ENCODE measurements around the gene TMTC1. TPM values are rescaled to one million over a fixed set of nuclear protein-coding genes. Genes with fewer than 3 reads are reported as not detected.

The TMTC1 gene
- total RNA-seq, 1 donor from 2014 or later, result 16.1 TPM

DNA sequence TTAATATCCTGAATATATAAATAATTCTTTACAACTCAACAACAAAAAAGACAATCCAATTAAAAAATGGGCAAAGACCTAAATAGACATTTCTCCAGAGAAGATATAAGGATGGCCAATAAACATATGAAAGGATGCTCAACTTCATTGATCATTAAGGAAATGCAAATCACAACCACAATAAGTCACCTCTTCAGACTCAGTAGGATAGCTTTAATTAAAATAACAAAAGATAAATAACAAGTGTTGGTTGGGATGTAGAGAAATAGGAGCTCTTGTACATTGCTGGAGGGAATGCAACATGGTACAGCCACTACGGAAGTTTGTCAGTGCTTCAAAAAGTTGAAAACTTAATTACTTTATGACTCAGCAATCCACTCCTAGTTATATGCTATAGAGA lies 156.5 kb downstream of the TMTC1 start:
- Mint-ChIP-seq H3K27me3 (ENCODE audit: insufficient read depth, low read depth) (no peaks in the 10 kb centered on the region), H3K27ac (no peak overlapping the region), H3K4me1 (peaks cover 6% of the 10 kb centered on the region), H3K36me3 (peaks cover 31% of the 10 kb centered on the region), H3K9me3 (peaks cover 7% of the 10 kb centered on the region), H3K4me3 (no peak overlapping the region)
- no peak overlapping the region for H3K4me3 ChIP-seq
- no peaks in the 10 kb centered on the region for H3K27me3 ChIP-seq
- DNase-seq (ENCODE audit: low spot score), result no peak
- no peaks in the 10 kb centered on the region for H3K79me2 ChIP-seq (ENCODE audit: low read depth)
- H4K20me1 ChIP-seq (ENCODE audit: low read depth), result no peaks in the 10 kb centered on the region
- H3K4me2 ChIP-seq, result no peak overlapping the region
- no peaks in the 10 kb centered on the region for H3K36me3 ChIP-seq
- no peak overlapping the region for H3K27ac ChIP-seq
- no peak overlapping the region for H2AFZ ChIP-seq (replicated peaks)
- no peaks in the 10 kb centered on the region for H3F3A ChIP-seq (ENCODE audit: low read depth)
- H3K4me1 ChIP-seq, result no peaks in the 10 kb centered on the region
- no peaks in the 10 kb centered on the region for H3K9me3 ChIP-seq (ENCODE audit: low read depth)
- TF ChIP-seq, protein P1, sequence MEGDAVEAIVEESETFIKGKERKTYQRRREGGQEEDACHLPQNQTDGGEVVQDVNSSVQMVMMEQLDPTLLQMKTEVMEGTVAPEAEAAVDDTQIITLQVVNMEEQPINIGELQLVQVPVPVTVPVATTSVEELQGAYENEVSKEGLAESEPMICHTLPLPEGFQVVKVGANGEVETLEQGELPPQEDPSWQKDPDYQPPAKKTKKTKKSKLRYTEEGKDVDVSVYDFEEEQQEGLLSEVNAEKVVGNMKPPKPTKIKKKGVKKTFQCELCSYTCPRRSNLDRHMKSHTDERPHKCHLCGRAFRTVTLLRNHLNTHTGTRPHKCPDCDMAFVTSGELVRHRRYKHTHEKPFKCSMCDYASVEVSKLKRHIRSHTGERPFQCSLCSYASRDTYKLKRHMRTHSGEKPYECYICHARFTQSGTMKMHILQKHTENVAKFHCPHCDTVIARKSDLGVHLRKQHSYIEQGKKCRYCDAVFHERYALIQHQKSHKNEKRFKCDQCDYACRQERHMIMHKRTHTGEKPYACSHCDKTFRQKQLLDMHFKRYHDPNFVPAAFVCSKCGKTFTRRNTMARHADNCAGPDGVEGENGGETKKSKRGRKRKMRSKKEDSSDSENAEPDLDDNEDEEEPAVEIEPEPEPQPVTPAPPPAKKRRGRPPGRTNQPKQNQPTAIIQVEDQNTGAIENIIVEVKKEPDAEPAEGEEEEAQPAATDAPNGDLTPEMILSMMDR (IDR thresholded peaks at IDR 0.05), result no peak
- TF ChIP-seq EZH2phosphoT487 (IDR thresholded peaks at IDR 0.05) (no peak), EZH2 (IDR thresholded peaks at IDR 0.05) (no peak)
- H3K9ac ChIP-seq, result no peak overlapping the region

DNA sequence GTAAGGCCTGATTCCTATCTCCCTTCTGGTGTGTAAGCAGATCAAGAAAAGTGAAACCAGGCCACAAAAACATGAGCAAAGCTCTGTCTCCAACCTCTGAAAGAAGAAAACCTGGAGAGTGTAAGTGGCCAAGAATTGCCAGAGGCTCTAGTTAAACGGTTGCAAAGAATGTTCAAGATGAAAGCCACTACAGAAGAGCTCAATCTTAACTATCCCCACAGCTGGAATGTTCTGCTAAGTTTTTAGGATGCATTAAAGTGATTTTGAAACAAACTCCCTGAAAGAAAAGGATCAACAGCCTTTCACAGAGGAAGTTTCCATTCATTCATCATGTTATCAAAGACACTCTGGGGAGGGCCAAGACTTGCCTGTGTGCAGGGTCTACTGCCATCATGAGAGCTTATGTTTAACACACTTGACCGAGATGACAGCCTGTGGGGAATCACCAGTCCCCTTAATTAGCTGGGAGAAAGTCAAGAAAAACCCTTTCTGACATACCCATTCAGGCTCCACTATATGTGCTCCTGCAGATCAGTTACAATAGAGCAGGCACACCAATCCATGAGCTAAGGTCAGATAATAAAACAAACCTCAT lies 158.3 kb downstream of the TMTC1 start:
- Mint-ChIP-seq H3K4me1 (peaks cover 6% of the 10 kb centered on the region), H3K27ac (peak overlapping the region; percentile 2), H3K4me3 (no peak overlapping the region), H3K9me3 (peaks cover 7% of the 10 kb centered on the region), H3K27me3 (ENCODE audit: insufficient read depth, low read depth) (no peaks in the 10 kb centered on the region), H3K36me3 (peaks cover 27% of the 10 kb centered on the region)
- Histone ChIP-seq H3K79me2 (ENCODE audit: low read depth) (no peaks in the 10 kb centered on the region), H3K4me1 (no peaks in the 10 kb centered on the region), H3K9me3 (ENCODE audit: low read depth) (no peaks in the 10 kb centered on the region), H3K4me2 (no peak overlapping the region), H3K27ac (no peak overlapping the region), H3F3A (ENCODE audit: low read depth) (no peaks in the 10 kb centered on the region), H3K36me3 (no peaks in the 10 kb centered on the region), H3K27me3 (no peaks in the 10 kb centered on the region), H2AFZ (replicated peaks) (no peak overlapping the region), H4K20me1 (ENCODE audit: low read depth) (no peaks in the 10 kb centered on the region), H3K9ac (no peak overlapping the region), H3K4me3 (no peak overlapping the region)
- TF ChIP-seq, protein P1 (IDR thresholded peaks at IDR 0.05), result no peak
- TF ChIP-seq EZH2phosphoT487 (IDR thresholded peaks at IDR 0.05) (no peak), EZH2 (IDR thresholded peaks at IDR 0.05) (no peak)
- no peak for DNase-seq (ENCODE audit: low spot score)

DNA sequence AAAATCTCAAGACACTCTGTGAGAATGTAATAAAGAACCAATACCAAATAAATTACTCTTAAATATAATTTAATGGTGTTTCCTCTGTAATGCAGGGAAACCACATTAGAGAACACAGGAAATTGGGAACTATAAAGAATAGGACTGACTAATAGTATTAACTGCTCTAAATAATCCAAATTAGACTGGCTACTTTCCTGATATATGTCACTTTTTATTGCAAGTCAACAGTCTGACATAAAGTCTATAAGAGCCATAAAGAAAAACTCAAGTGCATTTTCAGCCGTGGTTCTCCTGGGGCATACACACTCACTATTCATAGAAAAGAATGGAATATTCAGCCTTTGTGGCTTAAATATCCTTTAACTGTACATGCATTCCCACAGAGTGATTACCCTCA lies 161.5 kb downstream of the TMTC1 start:
- H3K79me2 ChIP-seq (ENCODE audit: low read depth), result no peaks in the 10 kb centered on the region
- no peaks in the 10 kb centered on the region for H4K20me1 ChIP-seq (ENCODE audit: low read depth)
- peaks cover 8% of the 10 kb centered on the region for H3K36me3 Mint-ChIP-seq
- no peak overlapping the region for H3K4me3 ChIP-seq
- no peak overlapping the region for H2AFZ ChIP-seq (replicated peaks)
- H3K9me3 ChIP-seq (ENCODE audit: low read depth), result no peaks in the 10 kb centered on the region
- no peaks in the 10 kb centered on the region for H3K9me3 Mint-ChIP-seq
- no peaks in the 10 kb centered on the region for H3K27me3 Mint-ChIP-seq (ENCODE audit: insufficient read depth, low read depth)
- H3F3A ChIP-seq (ENCODE audit: low read depth), result no peaks in the 10 kb centered on the region
- no peak for DNase-seq (ENCODE audit: low spot score)
- peaks cover 23% of the 10 kb centered on the region for H3K4me1 ChIP-seq
- H3K27me3 ChIP-seq, result no peaks in the 10 kb centered on the region
- H3K4me3 Mint-ChIP-seq, result no peak overlapping the region
- TF ChIP-seq, protein P1 (IDR thresholded peaks at IDR 0.05), result no peak
- TF ChIP-seq EZH2 (IDR thresholded peaks at IDR 0.05) (no peak), EZH2phosphoT487 (IDR thresholded peaks at IDR 0.05) (no peak)
- H3K36me3 ChIP-seq, result no peaks in the 10 kb centered on the region
- no peak overlapping the region for H3K27ac ChIP-seq
- no peak overlapping the region for H3K27ac Mint-ChIP-seq
- no peak overlapping the region for H3K9ac ChIP-seq
- H3K4me1 Mint-ChIP-seq, result peaks cover 8% of the 10 kb centered on the region
- no peak overlapping the region for H3K4me2 ChIP-seq
